GM21529 (cell line): ENCODE data around the gene NMNAT3.

Source experiments
- ATAC-seq: cut with Tn5 transposase; IDR thresholded peaks from one replicate; pipeline ENCODE4 v1.9.1; 2021; ENCODE audit not compliant: unreplicated experiment

The NMNAT3 gene

DNA sequence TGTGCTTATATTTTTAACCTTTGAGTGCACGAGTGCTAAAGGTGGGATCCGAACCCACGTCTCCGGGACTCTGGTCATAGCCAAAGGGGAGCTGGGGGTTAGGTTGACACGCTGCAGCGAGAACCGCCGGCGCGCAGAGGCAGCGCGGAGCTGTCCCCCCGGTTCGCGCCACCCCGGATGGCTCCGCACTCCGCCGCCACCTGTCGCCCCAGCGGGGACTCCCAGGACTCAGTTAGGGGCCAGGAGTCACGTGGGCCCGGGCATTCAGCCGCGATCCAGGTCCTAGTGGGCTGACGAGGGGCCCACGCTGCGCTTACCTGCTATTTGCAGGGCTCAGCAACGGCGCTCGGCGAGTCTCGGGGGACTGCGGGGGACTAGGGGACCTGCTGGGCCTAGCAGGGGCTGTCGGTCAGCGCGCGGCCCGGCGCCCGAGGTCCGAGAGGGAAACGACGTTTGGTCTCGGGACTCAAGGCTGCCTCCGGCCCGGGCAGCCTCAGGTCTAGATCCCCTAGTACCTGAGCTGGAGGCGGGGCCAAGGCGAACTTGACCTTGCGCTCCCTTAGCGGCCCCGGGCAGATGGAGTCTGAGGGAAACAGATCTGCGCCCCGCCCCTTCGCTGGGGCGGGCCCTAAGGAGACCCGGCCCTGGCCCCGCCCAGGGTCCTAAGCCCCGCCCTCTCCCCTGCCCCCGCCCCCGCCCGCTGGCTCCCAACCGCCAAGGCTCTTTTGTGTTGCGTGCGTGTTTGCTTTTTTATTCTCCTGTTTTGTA lies at the start of gene NMNAT3:
Gene NMNAT3, minus strand, starts transcription at position 585 of the 768 bp plus-strand sequence. CDS start 50,248 bp downstream, outside the sequence.
- ATAC-seq = peak; percentile 98

DNA sequence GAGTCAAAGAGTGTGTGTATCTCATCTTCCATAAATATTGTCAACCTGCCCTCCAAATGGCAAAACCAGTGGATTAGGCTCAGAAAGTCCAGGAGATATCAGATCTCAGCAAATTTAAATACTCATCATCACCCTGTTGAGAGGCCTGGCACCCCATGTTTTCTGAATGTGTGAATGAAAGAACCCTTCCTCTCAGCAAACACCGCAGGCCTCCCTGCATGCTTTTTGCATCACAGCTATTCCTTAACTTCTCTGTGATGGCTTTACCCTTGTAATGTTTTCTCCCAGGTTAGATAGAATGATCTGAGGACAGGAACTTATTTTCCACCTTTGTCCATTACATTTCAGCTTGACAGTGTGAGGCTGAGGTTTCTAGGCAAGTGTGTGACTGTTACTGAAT lies 43.6 kb upstream of the NMNAT3 start:
- no peak for ATAC-seq

DNA sequence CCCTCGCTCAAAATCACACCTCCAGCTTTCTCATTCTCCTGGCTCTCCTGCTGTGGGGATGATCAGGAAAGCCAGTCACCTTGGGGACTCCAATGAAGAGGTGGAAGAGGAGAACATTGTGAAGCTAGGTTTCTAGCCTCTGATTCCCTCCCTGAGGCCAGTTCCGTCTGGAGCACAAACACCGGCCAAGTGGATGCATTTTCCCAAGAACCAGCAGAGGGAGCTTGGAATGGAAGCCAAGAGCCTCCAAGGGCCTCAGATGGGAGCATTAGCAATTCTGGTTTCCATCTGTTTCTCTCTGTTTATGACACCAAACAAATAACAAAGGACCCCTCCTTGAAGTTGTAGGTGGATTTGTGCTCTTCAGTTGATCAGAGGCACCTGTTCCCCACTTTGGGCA lies 40.6 kb upstream of the NMNAT3 start:
- ATAC-seq = no peak

DNA sequence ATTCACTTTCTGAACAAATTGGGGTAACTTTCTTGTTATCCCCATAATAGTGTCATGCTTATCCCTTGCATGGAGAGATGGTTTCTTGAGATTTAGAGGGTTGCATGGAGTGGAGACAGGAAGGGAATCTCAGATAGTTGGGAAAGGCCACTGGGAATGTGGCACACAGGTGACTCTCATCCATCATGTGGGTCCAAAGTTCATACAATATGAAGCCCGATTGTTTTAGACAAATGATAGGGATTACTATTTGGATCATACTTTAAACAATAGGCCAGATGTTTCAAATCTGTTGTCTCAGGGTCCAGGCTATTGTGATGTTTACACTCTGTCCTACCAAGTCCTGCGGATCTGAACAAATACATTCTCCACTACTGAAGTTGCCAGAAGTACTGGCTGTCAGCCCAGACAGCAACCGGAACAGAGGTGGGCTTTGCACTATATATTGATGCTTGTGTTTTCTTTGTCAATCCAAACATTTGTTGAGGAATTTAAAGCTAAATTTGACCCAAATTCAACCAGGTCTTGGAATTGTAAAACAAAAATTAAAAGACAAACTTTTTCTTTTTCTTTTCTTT lies 39.2 kb upstream of the NMNAT3 start:
- no peak for ATAC-seq

DNA sequence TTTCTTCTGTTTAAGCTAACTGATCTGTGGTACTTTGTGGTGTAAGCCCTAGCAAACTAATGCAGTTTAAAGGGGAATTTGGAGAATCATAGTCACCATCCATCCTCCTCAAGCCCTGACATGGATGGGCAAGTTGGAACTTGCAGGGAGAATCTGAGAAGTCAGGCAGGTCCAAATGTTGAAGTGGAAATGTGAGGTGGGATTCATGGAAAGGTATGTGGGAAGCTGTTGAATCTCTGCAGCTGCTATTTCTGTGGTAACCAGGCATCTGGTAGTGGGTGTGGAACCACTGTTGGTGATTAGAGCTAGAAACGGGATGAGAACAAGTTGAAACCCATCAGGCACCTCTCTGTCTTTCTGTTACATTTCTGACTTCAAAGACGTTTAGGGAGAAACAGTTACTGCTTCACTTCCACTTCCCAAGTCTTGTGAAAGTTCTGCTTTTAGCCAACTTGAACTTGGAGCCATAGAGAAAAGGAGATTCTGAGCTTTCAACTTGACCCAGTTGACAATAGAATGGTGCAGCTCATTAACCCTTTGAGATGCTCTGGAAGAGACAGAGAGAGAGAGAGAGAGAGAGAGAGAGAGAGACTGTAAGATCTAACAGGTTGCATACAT lies 38.1 kb upstream of the NMNAT3 start:
- no peak for ATAC-seq

DNA sequence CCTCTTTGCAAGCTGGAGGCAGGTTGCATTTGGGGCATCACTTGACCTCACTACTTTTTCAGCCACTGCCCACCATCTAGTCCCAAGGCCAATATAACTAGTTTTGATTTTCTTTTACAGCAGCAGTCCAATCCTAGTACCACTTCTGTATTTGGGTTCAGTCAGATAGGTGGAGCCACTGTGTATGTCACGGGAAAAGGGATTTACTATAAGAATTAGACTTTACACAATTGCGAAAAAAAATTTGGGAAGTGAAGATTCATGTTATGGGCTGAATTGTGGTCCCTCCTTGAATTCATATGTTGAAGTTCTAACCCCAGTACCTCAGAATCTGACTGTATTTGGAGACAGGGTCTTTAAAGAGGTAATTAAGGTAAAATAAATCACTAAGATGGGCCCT lies 37.4 kb upstream of the NMNAT3 start:
- no peak for ATAC-seq

DNA sequence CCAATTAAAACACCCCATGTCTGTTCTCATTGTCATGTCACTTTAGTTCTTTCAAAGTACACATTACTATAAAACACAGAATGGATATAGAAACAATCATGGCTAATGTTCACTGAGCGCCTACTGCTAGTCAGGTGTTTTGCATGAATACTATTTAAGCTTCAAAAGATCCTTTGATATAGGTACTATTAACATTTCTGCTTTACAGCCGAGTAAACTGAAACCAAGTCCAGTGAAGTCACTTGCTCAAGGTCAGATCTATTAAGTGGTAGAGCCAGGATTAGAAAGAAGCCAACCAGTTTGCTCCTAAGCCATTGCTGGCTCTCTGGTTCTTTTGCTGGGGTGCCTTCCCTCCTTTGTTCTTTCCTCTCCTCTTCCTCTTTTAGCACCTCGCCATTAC lies 32.4 kb upstream of the NMNAT3 start:
- ATAC-seq = no peak

DNA sequence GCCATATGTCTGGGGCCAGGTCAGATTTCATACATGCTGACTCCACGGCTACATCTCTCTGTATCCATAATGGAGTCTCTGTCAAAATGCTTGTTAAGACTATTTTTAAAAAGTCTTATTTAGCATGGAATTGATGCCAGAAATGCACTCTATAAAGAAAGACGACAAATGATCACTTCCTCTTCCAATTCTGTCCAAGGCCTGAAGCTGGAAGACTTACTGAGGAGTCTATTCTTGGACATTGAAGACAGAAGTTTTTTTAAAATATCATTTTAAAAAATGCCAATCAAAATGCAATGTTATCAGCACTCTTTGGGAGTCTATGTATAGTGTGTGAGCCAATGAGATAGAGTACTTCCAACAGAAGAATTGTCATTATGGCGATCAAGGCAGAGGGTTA lies 27.9 kb upstream of the NMNAT3 start:
- no peak for ATAC-seq

DNA sequence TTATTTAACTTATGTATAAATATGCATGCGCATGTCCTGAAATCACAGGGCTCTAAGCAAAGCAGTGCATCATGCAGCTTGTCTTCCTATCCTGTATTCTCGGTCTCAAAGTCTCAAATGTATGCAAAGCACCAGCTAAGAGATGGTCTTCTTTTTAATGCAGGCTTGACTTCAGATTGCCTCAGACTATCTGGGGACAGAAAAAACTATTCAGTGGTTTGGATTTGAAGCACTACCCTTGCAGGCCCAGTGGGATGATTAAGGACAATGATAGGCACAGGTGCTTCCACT lies 18.5 kb upstream of the NMNAT3 start:
- no peak for ATAC-seq

DNA sequence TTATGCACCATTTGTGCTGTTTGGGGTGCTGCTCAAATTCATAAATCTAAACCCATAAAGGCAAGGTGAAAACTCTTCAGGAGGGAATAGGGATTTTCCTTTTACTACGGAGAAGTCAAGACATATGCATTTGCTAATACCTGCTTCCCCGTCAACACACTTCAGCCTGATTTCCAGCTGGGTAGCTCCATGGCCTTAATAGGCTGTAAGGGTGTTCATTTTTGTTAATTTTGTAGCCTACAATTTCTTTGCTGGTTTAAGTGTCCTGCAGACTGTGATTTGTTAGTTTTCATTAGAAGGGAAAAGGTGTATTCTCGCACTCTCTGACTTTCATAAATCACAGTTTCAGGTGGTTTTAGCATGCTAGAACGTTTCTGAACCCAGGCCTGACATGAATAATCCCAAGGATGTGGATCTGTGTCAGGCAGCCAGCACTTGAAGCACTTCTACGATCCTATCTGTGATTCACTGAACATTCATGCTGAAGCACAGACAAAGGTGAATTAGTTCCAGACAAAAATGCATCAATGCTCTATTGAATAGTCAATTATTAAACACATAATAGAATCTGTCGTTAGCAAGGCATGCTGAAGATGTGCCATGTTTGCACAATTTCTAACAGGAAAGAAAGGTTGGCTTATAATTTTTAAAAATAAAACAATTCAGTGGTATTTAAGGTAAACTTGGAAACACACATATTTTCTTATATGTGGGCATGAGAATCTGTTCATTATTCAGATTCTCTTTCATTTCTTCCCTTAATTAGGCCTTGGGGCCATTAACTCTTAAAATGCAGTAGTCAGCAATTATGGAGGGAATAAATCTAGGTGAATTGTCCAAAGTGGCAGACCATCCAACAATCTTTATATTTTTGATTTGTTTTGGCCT lies 17.9 kb upstream of the NMNAT3 start:
- no peak for ATAC-seq

DNA sequence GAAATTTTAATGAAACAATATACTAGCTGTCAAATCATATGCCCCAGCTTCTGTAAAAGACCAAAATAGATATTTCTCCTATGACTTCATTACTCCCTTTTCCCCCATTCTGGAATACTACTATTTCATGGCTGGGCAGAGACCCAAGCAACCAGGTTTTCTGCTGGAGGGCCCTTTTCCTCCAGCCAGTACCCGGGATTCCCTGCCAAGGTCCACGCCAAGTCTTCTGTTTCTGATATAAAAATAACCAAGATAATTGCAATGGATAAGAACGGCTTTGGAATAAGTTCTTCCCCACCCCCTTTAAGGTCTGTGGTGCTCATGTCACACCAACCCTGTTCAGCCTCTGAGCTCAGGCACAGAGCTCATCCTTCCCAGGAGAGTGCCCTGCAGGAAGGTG lies 17.2 kb upstream of the NMNAT3 start:
- no peak for ATAC-seq

DNA sequence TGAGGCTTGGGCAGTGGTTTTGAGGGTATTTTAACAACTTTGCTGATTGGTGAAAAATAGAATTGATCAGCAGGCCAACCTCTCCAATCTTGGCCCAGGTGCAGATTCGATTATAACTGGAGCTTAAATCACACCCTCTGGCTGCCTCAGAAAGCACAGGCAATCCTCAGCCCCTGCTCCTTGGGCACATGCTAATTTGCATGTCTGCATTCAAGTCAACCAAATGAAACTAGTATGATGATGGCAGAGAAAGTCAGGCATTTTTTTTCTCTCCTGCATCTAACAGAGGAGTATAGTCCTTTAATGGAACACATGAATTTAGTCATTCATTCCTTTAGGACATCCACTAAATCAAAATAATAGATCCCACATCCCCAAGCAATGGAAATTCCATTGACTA lies 16.8 kb upstream of the NMNAT3 start:
- no peak for ATAC-seq

DNA sequence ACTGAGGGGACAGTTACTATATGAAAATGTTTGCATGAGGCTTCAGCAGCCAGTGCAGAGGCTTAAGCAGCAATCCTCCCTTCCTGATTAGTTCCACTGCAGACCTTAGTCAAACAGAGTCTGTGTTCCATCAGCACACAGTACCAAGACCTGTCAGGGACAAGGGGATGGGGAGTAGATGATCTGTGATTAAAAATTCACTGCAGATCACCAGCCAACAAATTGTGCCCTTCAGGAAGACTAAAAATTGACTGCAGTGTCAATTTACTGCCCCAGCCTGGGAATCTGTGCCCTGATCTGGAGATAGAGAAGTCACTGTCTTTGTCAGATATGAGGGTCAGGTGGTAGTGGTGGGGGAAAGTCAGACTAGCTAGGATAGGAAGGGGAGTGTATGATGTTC lies 13.8 kb upstream of the NMNAT3 start:
- ATAC-seq = no peak

DNA sequence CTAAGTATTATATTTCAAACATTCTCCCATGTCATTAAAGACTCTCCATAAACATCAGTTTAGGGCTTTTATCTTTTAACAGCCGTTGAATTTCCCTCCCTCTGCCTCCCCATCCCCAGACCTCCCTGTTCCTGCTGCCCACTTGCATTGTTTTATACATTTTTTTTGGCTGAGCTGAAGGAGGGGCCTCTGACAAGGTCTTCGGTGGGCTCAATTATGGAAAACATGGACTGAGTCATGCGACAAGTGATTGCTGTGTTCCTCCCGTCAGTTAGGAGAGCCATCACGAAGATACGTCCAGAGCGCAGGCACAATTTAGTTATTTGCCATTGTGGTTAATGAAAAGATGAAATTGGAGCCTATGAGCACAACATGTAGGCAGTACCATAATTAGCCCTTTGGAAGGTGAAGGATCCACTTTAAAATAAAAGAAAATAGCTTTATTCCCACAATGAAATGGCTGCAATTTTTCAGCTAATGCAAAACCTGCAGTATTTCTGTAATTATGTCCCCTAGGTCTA lies 12.0 kb upstream of the NMNAT3 start:
- ATAC-seq = no peak

DNA sequence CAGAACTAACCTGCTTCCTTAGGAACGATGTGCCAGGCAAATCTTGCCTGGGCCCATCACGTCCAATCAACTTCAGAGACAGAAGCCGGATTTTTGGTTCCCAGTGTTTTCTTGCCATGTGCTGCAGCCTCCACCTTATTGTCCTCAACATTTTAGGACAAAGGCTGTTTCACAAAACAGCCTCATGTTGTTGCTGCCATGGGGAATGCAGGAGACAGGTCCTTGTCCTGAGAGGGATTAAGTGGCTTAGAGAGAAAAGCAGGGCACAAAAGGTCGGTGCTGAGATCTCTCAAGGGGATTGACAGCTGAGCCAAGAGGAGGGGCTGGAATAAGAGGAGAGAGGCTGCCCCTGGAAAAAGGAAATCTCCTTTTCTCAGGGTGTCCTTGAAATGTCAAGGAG lies 11.3 kb upstream of the NMNAT3 start:
- ATAC-seq = no peak

DNA sequence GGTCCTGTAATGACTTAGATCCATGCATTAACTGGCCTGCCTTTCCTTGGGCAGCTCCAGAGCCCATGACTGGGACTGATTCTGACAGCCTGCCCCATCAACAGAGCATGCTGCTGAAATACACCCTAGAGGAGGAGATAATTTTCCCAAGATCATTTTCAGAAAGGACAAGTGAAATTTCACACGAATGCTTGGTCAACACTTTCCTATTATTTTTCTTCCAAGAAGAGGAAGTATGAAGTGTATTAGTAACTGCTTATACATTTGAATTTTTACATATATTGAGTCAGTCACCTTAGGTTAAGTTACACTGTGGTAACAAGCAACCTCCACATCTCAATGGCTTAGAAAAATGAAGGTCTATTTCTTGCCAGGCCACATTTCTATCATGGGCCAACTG lies 9.7 kb upstream of the NMNAT3 start:
- no peak for ATAC-seq

DNA sequence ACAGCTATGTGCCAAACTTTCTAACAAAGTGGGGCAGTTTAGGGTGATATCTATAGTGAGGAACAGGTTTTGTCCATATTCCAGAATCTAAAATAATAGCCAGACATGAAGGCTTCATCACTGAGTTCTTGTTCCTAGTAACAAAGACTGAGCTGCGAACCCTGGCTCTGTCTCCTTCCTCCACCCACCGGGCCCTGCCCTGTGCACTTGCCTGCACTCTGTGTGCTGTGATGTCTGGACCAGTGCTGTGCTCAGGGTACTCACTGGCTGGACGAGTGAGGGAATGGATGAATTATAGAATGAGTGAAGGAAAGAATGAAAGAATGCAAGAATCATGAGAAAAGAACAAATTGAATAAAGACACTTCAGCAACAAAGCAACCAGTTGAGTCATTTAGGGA lies 8.9 kb upstream of the NMNAT3 start:
- no peak for ATAC-seq

DNA sequence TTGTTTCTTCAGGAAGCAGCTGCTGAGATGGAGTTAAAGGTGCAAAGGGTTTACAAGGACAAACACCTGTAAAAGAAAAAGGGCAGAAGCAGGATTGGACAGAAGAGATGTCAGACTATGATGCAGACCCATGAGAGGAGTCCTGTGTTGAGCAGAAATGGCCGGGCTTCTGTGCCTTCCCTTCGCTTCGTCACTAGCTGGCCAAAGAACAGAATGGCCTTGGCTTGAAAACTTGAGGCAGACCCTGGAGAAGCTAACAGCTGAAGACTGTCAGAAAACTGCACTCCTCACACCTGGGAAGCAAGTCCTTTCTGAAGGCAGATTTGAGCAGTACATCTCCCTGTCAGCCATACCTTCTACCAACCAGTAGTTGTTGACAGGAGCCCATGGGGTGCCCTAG lies 8.4 kb upstream of the NMNAT3 start:
- ATAC-seq = no peak

DNA sequence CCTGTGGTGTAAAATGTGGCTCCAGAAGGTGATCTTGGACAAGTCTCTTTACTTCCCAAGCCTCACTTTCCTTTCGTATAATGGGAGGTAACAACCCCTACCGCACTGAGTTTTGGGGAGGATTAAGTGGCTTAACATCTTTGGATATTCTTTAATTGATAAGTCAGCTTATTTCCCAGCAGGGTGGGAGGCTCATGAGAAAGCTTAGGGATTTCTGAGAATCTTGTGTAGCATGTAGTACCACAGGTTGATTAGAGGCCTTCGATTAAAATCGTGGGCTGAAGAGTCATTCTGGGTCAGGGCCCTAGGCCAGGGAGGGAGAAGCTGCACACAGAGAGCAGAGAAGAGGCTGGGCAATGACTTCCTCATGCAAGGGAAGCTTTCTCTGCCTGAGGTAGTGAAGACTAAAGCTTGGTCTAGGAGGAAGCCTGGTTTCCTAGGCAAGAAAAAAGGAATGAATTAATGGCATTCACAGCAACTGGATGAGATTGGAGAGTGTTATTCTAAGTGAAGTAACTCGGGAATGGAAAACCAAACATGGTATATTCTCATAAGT lies 1.5 kb upstream of the NMNAT3 start:
- no peak for ATAC-seq

DNA sequence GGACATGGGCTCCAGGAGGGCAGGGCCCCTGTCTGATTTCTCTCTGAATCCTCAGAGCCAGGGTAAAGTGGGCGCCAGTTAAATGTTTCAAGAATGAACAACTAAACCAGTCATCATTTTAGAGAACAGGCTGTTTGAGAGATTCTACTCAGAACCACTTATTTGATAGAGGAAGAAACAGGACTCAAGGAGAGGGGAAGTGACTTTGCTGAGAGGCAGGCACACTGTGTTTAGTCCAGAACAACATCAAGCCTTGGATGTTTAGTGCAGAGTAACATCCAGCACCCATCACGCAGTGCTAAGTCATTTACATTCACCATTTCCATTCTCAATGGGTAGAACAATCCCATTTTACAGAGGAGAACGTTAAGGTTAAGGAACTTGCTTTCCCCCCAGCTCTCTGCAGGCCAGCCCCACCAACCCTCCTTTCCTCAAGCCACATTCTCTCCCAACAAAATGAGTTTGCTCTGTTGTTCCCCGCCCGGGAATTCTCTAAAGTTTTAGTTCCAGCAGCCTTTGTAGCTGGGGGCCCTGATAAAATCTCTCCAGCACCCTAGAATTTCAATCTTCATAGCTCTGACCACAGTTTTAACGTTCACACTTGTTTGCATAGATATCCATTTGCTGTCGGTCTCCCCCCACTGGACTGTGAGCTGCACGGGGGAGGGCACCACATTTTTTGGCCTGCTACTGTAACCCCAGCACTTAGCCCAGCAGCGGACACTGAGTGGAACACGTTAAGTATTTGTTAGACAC lies 962 bp downstream of the NMNAT3 start:
- no peak for ATAC-seq
